WI38 (cell line): ENCODE results near the gene PCDHB15.
"Not testable (repeated sequence)": the region's sequence is repeated elsewhere in the genome, so short reads cannot be mapped to it uniquely, and the experiment has no call there.

ENCODE experiments used
- H3K4me3 ChIP-seq: 2 replicates; pipeline ENCODE4 v1.5.1; 2011; ENCODE audit warnings: low read depth, mild to moderate bottlenecking, control low read depth, low read length
- CTCF ChIP-seq: IDR thresholded peaks from 2 replicates; pipeline ENCODE4 v1.5.1; 2012; ENCODE audit warnings: low read depth, mild to moderate bottlenecking, control low read depth, low read length

PCDHB15 gene

GRCh38 chr5:141223112-141223783 is 21.9 kb upstream of the PCDHB15 start, which contains the start of gene PCDHB14:
PCDHB14 (plus strand) TSS chr5:141223343; CDS start chr5:141223506, 163 bp downstream.
- H3K4me3 ChIP-seq = peak within 1 kb of the TSS; percentile 59

GRCh38 chr5:141224844-141225243 is 20.4 kb upstream of the PCDHB15 start:
- not testable (repeated sequence) for H3K4me3 ChIP-seq

More at GRCh38 chr5:141223112-141223783, 21.9 kb upstream of the PCDHB15 start, which contains the start of gene PCDHB14:
- no peak for TF ChIP-seq CTCF

- H3K4me3 ChIP-seq = not testable (repeated sequence)
These were observed 19.8 kb upstream of the PCDHB15 start for GRCh38 chr5:141225421-141225820.

GRCh38 chr5:141234109-141234667 is 11.0 kb upstream of the PCDHB15 start:
- peak; percentile 31; the same call in 1 of the 2 replicates for TF ChIP-seq CTCF
- peak overlapping the region; percentile 46 for H3K4me3 ChIP-seq

GRCh38 chr5:141235922-141236321 is 9.3 kb upstream of the PCDHB15 start:
- not testable (repeated sequence) for H3K4me3 ChIP-seq

- TF ChIP-seq CTCF = no peak
- no peak overlapping the region for H3K4me3 ChIP-seq
These were observed 8.5 kb upstream of the PCDHB15 start for GRCh38 chr5:141236516-141237313.

- H3K4me3 ChIP-seq = no peak overlapping the region
- TF ChIP-seq CTCF = no peak
These were observed 3.7 kb upstream of the PCDHB15 start for GRCh38 chr5:141241496-141241895.

GRCh38 chr5:141246971-141247370 is 1.8 kb downstream of the PCDHB15 start:
- H3K4me3 ChIP-seq = not testable (repeated sequence)

GRCh38 chr5:141247434-141247833 is 2.2 kb downstream of the PCDHB15 start:
- H3K4me3 ChIP-seq = not testable (repeated sequence)

- TF ChIP-seq CTCF = no peak
- no peak overlapping the region for H3K4me3 ChIP-seq
These were observed 5.4 kb downstream of the PCDHB15 start for GRCh38 chr5:141250576-141250975.
